ENCODE measurements around the gene EML4. TPM values are rescaled to one million over a fixed set of nuclear protein-coding genes. Genes with fewer than 3 reads are reported as not detected.

EML4 gene
- total RNA-seq, 4 donors from 2014 or later = 3.0 to 5.0 (median 4.6) TPM

- no peak overlapping the region for H3K27ac ChIP-seq
- TF ChIP-seq POLR2A (IDR thresholded peaks at IDR 0.05) = no peak
- TF ChIP-seq CTCF (IDR thresholded peaks at IDR 0.05 in 4 of 5, conservative IDR thresholded peaks at IDR 0.05 in 1 of 5) = no peak
- H3K4me3 ChIP-seq = no peak overlapping the region
- intact Hi-C loops (cut with DNase I; ENCODE audit: low total_unique reads) (no loop called here), in situ Hi-C loops (cut with MboI; ENCODE audit: low sequenced_read_pairs in 4 of 4) (no loop called here)
- no peak for DNase-seq
- H3K27me3 ChIP-seq = no peaks in the 10 kb centered on the region
- peaks cover 0 to 14% of the 10 kb centered on the region in 2 donors for H3K36me3 ChIP-seq
- no peaks in the 10 kb centered on the region for H3K4me1 ChIP-seq
- ATAC-seq = no peak
- no peaks in the 10 kb centered on the region for H3K9me3 ChIP-seq
These were observed 129.0 kb downstream of the EML4 start for GRCh38 chr2:42298132-42298531.

GRCh38 chr2:42298996-42299754, 130.0 kb downstream of the EML4 start:
- Histone ChIP-seq H3K9me3 (no peaks in the 10 kb centered on the region), H3K4me1 (no peaks in the 10 kb centered on the region), H3K27ac (no peak overlapping the region), H3K36me3 (peaks cover 0 to 17% of the 10 kb centered on the region in 2 donors), H3K27me3 (no peaks in the 10 kb centered on the region), H3K4me3 (no peak overlapping the region)
- TF ChIP-seq POLR2A (IDR thresholded peaks at IDR 0.05) (no peak), CTCF (IDR thresholded peaks at IDR 0.05 in 4 of 5, conservative IDR thresholded peaks at IDR 0.05 in 1 of 5) (no peak)
- in situ Hi-C loops (cut with MboI; ENCODE audit: low sequenced_read_pairs in 4 of 4) = no loop called here
- ATAC-seq (no peak), DNase-seq (no peak)
- intact Hi-C loops (cut with DNase I; ENCODE audit: low total_unique reads) = no loop called here

GRCh38 chr2:42300527-42300926, 131.4 kb downstream of the EML4 start:
- DNase-seq (no peak), ATAC-seq (no peak)
- Histone ChIP-seq H3K36me3 (peaks cover 0 to 26% of the 10 kb centered on the region in 2 donors), H3K9me3 (no peaks in the 10 kb centered on the region), H3K27ac (no peak overlapping the region), H3K4me1 (no peaks in the 10 kb centered on the region), H3K27me3 (no peaks in the 10 kb centered on the region), H3K4me3 (no peak overlapping the region)
- TF ChIP-seq POLR2A (IDR thresholded peaks at IDR 0.05) = no peak
- TF ChIP-seq CTCF (IDR thresholded peaks at IDR 0.05 in 4 of 5, conservative IDR thresholded peaks at IDR 0.05 in 1 of 5) = no peak
- intact Hi-C loops (cut with DNase I; ENCODE audit: low total_unique reads) = no loop called here
- in situ Hi-C loops (cut with MboI; ENCODE audit: low sequenced_read_pairs in 4 of 4) = no loop called here

GRCh38 chr2:42303252-42303651, 134.1 kb downstream of the EML4 start:
- ATAC-seq (no peak), DNase-seq (no peak)
- no peak overlapping the region for H3K4me3 ChIP-seq
- intact Hi-C loops (cut with DNase I; ENCODE audit: low total_unique reads) = no loop called here
- in situ Hi-C loops (cut with MboI; ENCODE audit: low sequenced_read_pairs in 4 of 4) = no loop called here
- H3K36me3 ChIP-seq = peaks cover 0 to 15% of the 10 kb centered on the region in 2 donors
- no peaks in the 10 kb centered on the region for H3K27me3 ChIP-seq
- no peaks in the 10 kb centered on the region for H3K4me1 ChIP-seq
- no peak overlapping the region for H3K27ac ChIP-seq
- no peak for TF ChIP-seq POLR2A (IDR thresholded peaks at IDR 0.05)
- no peak for TF ChIP-seq CTCF (IDR thresholded peaks at IDR 0.05 in 4 of 5, conservative IDR thresholded peaks at IDR 0.05 in 1 of 5)
- H3K9me3 ChIP-seq = no peaks in the 10 kb centered on the region

Measured in gastrocnemius medialis (tissue), 4 donors.